ENCODE data around the gene EEA1. TPM values are rescaled to one million over a fixed set of nuclear protein-coding genes. Genes with fewer than 3 reads are reported as not detected.

Gene EEA1
- total RNA-seq, 2 experiments from 2014 or later, result 10.5 to 11.1 TPM

GRCh38 chr12:92814584-92814983 is 114.5 kb downstream of the EEA1 start:
- no peak overlapping the region for H3K27ac ChIP-seq (ENCODE audit: low read depth in 1 of 2, low read length in 2 of 2)
- ChIA-PET POLR2A (no interaction called here), CTCF (interaction anchor here (0.6 kb wide), 1 partner anchor 999 kb away, joined by 3 read pairs; no protein-coding TSS in a partner anchor)
- H3K4me3 ChIP-seq (ENCODE audit: low read length), result no peak overlapping the region
- no peaks in the 10 kb centered on the region for H3K27me3 ChIP-seq (ENCODE audit: control insufficient read depth in 1 of 2, insufficient read depth in 2 of 2, low read length in 2 of 2)
- no peaks in the 10 kb centered on the region for H3K4me1 Mint-ChIP-seq (ENCODE audit: low read depth)
- peaks cover 76% of the 10 kb centered on the region for H3K36me3 Mint-ChIP-seq (ENCODE audit: low read depth)
- DNase-seq (no peak), ATAC-seq (ENCODE audit: poor library complexity) (no peak)
- no peaks in the 10 kb centered on the region for H3K27me3 Mint-ChIP-seq
- peaks cover 28% of the 10 kb centered on the region for H3K36me3 ChIP-seq (ENCODE audit: insufficient read depth, low read length)
- TF ChIP-seq, protein P1, sequence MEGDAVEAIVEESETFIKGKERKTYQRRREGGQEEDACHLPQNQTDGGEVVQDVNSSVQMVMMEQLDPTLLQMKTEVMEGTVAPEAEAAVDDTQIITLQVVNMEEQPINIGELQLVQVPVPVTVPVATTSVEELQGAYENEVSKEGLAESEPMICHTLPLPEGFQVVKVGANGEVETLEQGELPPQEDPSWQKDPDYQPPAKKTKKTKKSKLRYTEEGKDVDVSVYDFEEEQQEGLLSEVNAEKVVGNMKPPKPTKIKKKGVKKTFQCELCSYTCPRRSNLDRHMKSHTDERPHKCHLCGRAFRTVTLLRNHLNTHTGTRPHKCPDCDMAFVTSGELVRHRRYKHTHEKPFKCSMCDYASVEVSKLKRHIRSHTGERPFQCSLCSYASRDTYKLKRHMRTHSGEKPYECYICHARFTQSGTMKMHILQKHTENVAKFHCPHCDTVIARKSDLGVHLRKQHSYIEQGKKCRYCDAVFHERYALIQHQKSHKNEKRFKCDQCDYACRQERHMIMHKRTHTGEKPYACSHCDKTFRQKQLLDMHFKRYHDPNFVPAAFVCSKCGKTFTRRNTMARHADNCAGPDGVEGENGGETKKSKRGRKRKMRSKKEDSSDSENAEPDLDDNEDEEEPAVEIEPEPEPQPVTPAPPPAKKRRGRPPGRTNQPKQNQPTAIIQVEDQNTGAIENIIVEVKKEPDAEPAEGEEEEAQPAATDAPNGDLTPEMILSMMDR (IDR thresholded peaks at IDR 0.05), result no peak
- no peak overlapping the region for H3K4me3 Mint-ChIP-seq
- H3K9me3 ChIP-seq (ENCODE audit: control insufficient read depth in 1 of 2, insufficient read depth in 1 of 2, low read length in 2 of 2), result no peaks in the 10 kb centered on the region
- no peak overlapping the region for H3K27ac Mint-ChIP-seq
- H3K9me3 Mint-ChIP-seq, result no peaks in the 10 kb centered on the region
- intact Hi-C loops (cut with DNase I, micrococcal nuclease), result no loop called here
- no peaks in the 10 kb centered on the region for H3K4me1 ChIP-seq (ENCODE audit: insufficient read depth, low read length)

GRCh38 chr12:92810370-92810769 is 118.7 kb downstream of the EEA1 start:
- Mint-ChIP-seq H3K9me3 (no peaks in the 10 kb centered on the region), H3K27me3 (no peaks in the 10 kb centered on the region), H3K36me3 (ENCODE audit: low read depth) (peaks cover 88% of the 10 kb centered on the region), H3K27ac (no peak overlapping the region), H3K4me1 (ENCODE audit: low read depth) (no peaks in the 10 kb centered on the region), H3K4me3 (no peak overlapping the region)
- H3K9me3 ChIP-seq (ENCODE audit: control insufficient read depth in 1 of 2, insufficient read depth in 1 of 2, low read length in 2 of 2), result peaks cover 0 to 3% of the 10 kb centered on the region in 2 experiments
- no peak overlapping the region for H3K27ac ChIP-seq (ENCODE audit: low read depth in 1 of 2, low read length in 2 of 2)
- H3K4me3 ChIP-seq (ENCODE audit: low read length), result no peak overlapping the region
- DNase-seq (no peak), ATAC-seq (ENCODE audit: poor library complexity) (no peak)
- H3K4me1 ChIP-seq (ENCODE audit: insufficient read depth, low read length), result no peaks in the 10 kb centered on the region
- ChIA-PET CTCF (interaction anchor here (1.1 kb wide), 1 partner anchor 11 kb away, joined by 4 read pairs; no protein-coding TSS in a partner anchor), POLR2A (interaction anchor here (0.9 kb wide), 1 partner anchor 118 kb away, joined by 4 read pairs; the partner anchor contains the start of gene EEA1)
- peaks cover 22% of the 10 kb centered on the region for H3K36me3 ChIP-seq (ENCODE audit: insufficient read depth, low read length)
- H3K27me3 ChIP-seq (ENCODE audit: control insufficient read depth in 1 of 2, insufficient read depth in 2 of 2, low read length in 2 of 2), result no peaks in the 10 kb centered on the region
- TF ChIP-seq, protein P1 (IDR thresholded peaks at IDR 0.05), result no peak
- intact Hi-C loops (cut with DNase I, micrococcal nuclease), result no loop called here

GRCh38 chr12:92803903-92804302 is 125.2 kb downstream of the EEA1 start:
- H3K4me1 ChIP-seq (ENCODE audit: insufficient read depth, low read length), result no peaks in the 10 kb centered on the region
- Mint-ChIP-seq H3K4me3 (no peak overlapping the region), H3K27ac (no peak overlapping the region), H3K27me3 (no peaks in the 10 kb centered on the region), H3K36me3 (ENCODE audit: low read depth) (peaks cover 75% of the 10 kb centered on the region), H3K4me1 (ENCODE audit: low read depth) (no peaks in the 10 kb centered on the region), H3K9me3 (no peaks in the 10 kb centered on the region)
- H3K27me3 ChIP-seq (ENCODE audit: control insufficient read depth in 1 of 2, insufficient read depth in 2 of 2, low read length in 2 of 2), result no peaks in the 10 kb centered on the region
- H3K27ac ChIP-seq (ENCODE audit: low read depth in 1 of 2, low read length in 2 of 2), result no peak overlapping the region
- no peak overlapping the region for H3K4me3 ChIP-seq (ENCODE audit: low read length)
- CTCF ChIA-PET, result no interaction called here
- ATAC-seq (ENCODE audit: poor library complexity), result no peak
- H3K36me3 ChIP-seq (ENCODE audit: insufficient read depth, low read length), result peaks cover 27% of the 10 kb centered on the region
- POLR2A ChIA-PET, result no interaction called here
- no peak for DNase-seq
- peaks cover 0 to 3% of the 10 kb centered on the region in 2 experiments for H3K9me3 ChIP-seq (ENCODE audit: control insufficient read depth in 1 of 2, insufficient read depth in 1 of 2, low read length in 2 of 2)
- intact Hi-C loops (cut with DNase I, micrococcal nuclease), result no loop called here
- TF ChIP-seq, protein P1 (IDR thresholded peaks at IDR 0.05), result no peak
